Measurements from ENCODE around the gene C17orf100. TPM values are rescaled to one million over a fixed set of nuclear protein-coding genes. Genes with fewer than 3 reads are reported as not detected.

Gene C17orf100
- 8.7 TPM for polyA plus RNA-seq (ENCODE audit: insufficient read length)
- long read RNA-seq, donor 1, transcript C17orf100-201 (1 exons, 1,756 nt) = major isoform, 24 of 24 reads
- long read RNA-seq, donor 1, partial matches to known transcripts = 0 of 24 reads
- long read RNA-seq, donor 1, other reads (novel, unspliced or antisense) = 0 of 24 reads
- long read RNA-seq, donor 2, transcript C17orf100-201 (1 exons, 1,756 nt) = major isoform, 12 of 12 reads
- long read RNA-seq, donor 2, partial matches to known transcripts = 0 of 12 reads
- long read RNA-seq, donor 2, other reads (novel, unspliced or antisense) = 0 of 12 reads
- long read RNA-seq, donor 3, transcript C17orf100-201 (1 exons, 1,756 nt) = major isoform, 13 of 13 reads
- long read RNA-seq, donor 3, partial matches to known transcripts = 0 of 13 reads
- long read RNA-seq, donor 3, other reads (novel, unspliced or antisense) = 0 of 13 reads
- long read RNA-seq, donor 4 = 0 reads
- long read RNA-seq, donor 5, transcript C17orf100-201 (1 exons, 1,756 nt) = major isoform, 15 of 15 reads
- long read RNA-seq, donor 5, partial matches to known transcripts = 0 of 15 reads
- long read RNA-seq, donor 5, other reads (novel, unspliced or antisense) = 0 of 15 reads
- long read RNA-seq, donor 6, transcript C17orf100-201 (1 exons, 1,756 nt) = major isoform, 15 of 15 reads
- long read RNA-seq, donor 6, partial matches to known transcripts = 0 of 15 reads
- long read RNA-seq, donor 6, other reads (novel, unspliced or antisense) = 0 of 15 reads
- long read RNA-seq, donor 7, transcript C17orf100-201 (1 exons, 1,756 nt) = major isoform, 17 of 17 reads
- long read RNA-seq, donor 7, partial matches to known transcripts = 0 of 17 reads
- long read RNA-seq, donor 7, other reads (novel, unspliced or antisense) = 0 of 17 reads
- long read RNA-seq, donor 8, partial matches to known transcripts = 0 of 3 reads
- long read RNA-seq, donor 8, other reads (novel, unspliced or antisense) = 0 of 3 reads

- DNase-seq = peak; percentile 92
Measured at GRCh38 chr17:6651354-6651918, at the start of gene C17orf100, which contains the start of gene MED31. C17orf100 (plus strand) TSS chr17:6651762; CDS start chr17:6651914, 152 bp downstream. MED31 (minus strand) TSS chr17:6651605; CDS start chr17:6651528, 77 bp downstream.

DNA sequence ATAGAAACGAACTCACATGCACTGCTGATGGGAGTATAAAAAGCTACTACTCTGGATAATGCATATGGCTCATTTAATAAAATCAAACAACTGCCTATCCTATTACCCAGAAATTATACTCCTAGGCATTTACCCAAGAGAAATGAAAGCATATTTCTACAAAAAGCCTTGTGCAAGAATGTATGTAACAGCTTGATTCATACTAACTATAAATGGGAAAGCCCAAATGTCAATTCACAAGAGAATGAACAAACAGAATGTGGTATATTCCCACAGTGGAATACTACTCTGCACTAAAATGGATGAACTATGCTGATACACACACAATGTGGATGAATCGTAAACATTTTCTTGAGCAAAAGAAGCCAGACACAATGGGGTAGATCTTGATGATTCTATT, 49.4 kb upstream of the C17orf100 start:
- DNase-seq = no peak

DNA sequence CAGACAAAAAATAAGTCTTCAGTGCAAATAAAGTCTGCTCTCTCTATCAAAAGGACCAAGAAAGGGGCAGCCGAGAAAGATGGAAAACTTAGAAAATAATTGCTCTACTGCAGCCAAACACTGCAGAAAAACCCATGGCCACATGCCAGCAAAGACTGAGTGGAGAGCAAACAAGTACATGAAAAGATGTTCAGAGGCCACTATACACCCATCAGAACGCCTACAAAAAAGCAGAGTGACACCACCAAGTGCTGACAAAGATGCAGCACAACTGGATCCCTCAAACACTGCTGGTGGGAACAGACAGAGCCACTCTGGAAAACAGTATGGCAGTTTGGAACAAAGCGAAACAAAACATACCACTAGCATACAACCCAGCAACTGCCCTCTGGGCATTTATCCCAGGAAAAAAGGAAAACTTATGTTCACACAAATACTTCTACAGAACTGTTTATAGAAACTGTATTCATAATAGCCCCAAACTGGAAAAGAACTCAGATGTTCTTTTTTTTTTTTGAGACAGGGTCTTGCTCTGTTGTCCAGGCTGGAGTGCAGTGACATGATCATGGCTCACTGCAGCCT, 47.7 kb upstream of the C17orf100 start:
- no peak for DNase-seq

DNA sequence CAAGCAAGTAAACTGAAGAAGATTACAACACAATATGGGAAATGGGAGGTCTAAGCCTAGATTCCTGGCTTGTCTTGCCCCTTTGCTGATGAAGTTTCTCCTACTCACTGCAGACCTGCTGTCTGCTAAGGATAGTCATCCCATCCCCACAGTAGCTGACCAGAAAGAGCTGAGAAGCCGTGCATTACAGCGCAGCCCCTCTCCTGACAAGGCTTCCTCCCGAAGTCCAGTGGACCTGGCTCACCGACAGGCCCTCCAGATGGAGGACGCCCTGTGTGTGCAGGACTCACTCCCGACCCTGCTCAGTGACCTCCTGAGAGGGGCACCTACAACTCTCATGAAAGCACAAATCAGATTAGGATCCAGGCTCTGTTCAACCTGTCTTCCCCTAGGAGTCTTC, 46.4 kb upstream of the C17orf100 start:
- DNase-seq = no peak

GRCh38 chr17:6608321-6608720, 43.2 kb upstream of the C17orf100 start:
- no peak for DNase-seq

DNA sequence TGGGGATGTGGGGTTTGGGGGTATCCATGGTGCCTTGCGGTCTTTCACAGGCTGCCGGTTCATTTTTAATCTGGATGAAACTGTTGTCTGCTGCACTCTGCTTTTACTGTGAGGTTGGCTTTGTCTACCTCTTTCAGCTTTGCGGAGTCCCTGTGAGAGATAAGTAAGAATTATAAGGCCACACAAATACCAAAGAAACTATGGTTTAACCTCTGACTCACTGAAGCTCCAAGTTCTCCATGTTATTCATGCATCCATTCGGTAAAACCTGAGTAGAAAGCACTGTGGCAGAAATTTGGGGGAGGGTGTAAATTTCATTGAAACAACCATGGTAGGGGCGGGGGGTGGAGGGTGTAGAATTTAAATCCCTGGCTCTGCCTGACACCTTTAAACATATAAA, 41.6 kb upstream of the C17orf100 start:
- no peak for DNase-seq

DNA sequence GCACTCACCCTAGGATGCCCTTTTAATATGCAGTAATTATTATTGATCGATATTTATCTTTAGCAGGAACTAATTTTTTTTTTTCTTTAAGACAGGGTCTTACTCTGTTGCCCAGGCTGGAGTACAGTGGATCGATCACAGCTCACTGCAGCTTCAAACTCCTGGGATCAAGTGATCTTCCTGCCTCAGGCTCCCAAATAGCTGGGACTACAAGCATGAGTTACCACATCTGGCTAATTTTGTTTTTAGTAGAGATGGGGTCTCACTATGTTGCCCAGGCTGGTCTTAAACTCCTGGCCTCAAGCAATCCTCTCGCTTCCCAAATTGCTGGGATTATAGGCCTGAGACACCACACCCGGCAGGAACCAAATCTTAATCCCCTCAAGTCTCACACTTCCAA, 40.3 kb upstream of the C17orf100 start:
- DNase-seq = no peak

DNA sequence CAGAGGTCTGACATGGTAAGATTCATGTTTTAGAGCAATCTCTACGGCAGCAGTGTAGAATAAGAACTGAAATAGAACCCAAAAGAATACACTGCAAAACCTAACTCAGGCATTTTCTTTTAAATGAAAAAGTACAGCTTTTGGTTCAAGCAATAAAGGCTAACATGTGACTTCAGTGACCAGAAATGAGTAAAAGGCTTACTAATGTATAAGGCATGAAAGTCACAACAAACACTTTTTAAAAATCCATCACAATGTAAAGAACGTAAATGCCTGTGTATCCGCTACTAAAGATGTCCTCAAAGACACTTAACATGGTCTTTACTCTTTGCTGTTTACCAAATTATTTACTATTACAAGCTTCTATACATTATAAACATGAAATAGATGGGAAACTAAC, 27.6 kb upstream of the C17orf100 start:
- DNase-seq = no peak

DNA sequence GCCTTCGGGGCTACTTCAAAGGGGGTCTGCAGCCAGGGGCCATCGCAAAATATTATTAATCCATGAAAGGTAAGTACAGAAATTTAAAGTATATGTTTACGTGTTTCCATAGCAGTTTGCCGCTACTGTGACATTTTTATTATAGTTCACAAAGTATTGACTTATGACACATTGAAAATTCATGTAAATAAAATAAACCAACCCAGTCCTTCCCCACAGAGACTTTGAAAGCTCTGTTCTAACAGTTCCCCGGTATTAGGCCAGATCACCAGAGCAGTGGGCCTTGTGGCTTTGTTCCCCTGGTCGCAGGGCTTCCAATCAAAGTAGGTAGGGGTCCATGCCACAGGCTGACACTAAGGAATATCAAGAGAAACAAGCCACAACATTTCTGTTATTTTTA, 24.9 kb upstream of the C17orf100 start:
- DNase-seq = no peak

DNA sequence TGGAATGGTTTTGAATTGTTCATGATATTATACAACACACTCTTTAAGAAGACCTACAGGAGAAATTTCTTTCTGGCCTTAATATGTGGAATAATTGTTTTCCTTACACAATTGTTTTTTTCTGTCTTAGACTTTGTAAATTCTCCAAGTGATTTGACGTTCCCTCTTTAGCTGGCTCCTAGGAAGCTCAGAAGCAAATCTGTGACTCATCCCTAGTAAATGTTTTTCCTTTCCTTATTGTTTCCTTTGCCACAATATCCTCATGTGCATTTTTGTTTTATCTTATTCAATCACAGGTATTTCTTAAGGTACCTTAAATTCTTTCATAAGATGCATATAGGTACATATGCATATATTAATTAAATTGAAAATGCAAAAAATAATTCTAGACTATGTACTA, 24.5 kb upstream of the C17orf100 start:
- no peak for DNase-seq

DNA sequence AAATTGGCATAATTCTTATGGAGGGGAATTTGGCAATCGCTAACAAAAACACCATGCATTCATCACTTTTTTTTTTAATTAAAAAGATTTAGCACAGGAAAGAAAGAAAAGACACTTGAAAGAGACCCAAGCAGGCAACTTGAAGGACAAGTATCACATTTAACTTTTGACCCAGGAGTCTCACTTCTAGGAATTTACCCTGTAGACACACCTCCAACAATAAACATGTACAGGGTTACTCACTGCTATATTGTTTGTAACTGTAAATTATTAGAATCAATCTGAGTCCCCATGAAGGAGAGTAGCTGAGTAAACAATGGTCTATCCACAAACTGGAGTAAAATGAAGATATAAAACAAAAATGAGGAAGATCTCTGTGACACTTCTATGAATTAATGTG, 21.2 kb upstream of the C17orf100 start:
- DNase-seq = no peak

- no peak for DNase-seq
Measured at GRCh38 chr17:6632530-6632929, 19.0 kb upstream of the C17orf100 start.

- DNase-seq = no peak
Measured at GRCh38 chr17:6633263-6633662, 18.3 kb upstream of the C17orf100 start.

- DNase-seq = no peak
Measured at GRCh38 chr17:6636105-6636504, 15.5 kb upstream of the C17orf100 start.

GRCh38 chr17:6636616-6637457, 14.7 kb upstream of the C17orf100 start:
- DNase-seq = no peak

GRCh38 chr17:6637458-6637840, 14.1 kb upstream of the C17orf100 start:
- DNase-seq = no peak

DNA sequence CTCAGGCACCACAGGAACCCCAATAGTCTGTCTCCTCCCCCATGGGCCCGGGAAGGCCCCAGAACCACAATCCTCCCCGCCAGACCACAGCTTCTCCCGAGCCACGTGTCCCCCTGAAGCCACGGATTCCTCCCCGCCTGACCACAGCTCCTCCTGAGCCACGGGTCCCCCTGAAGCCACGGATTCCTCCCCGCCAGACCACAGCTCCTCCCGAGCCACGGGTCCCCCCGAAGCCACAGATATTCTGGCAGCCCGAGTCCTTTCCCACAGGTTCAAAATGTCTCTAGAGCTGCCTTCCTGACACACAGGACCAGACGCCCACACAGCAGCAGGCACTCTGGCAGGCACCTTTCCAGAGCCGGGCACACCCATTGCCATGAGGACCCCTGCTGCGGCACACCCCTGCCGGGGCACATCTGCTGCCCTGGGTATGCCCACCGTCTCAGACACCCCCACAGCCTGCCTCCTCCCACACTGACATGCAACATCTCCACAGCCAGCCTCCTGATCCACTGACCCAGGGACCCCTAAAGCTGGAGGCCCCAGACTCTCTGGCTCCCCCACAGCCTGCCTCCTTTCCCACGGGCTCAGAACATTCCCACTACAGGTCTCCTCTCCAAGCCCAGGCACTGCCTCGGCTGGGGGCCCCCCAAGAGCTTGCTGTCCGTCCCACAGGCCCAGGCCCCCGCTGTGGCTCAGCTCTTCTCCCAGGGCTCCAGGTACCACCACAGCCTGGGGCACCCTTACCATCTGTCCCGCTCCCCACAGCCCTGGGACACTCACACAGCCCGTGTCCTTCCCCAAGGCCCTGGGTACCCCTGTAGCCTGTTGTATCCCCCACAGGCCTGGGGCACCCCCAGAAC, 13.3 kb upstream of the C17orf100 start:
- no peak for DNase-seq

GRCh38 chr17:6639014-6639585, 12.5 kb upstream of the C17orf100 start:
- DNase-seq = no peak

- no peak for DNase-seq
Measured at GRCh38 chr17:6639586-6640535, 11.7 kb upstream of the C17orf100 start.

Measured in left kidney (tissue), 8 donors.